ENCODE data around the gene CDK6. TPM values are rescaled to one million over a fixed set of nuclear protein-coding genes. Genes with fewer than 3 reads are reported as not detected.

The CDK6 gene
- total RNA-seq, 4 donors from 2014 or later = 43.6 to 85.1 (median 63.3) TPM

GRCh38 chr7:92627956-92628355 lies 208.4 kb downstream of the CDK6 start:
- DNase-seq (ENCODE audit: low spot score in 2 of 2) = no peak
- intact Hi-C loops (cut with DNase I; ENCODE audit: low total_unique reads) = no loop called here
- WGBS, 2 donors = 94 to 95% methylated on average over 4 of the region's 4 CpGs
- no peak overlapping the region for H3K4me3 ChIP-seq (ENCODE audit: low read depth, poor library complexity, severe bottlenecking)
- TF ChIP-seq POLR2A (IDR thresholded peaks at IDR 0.05) = no peak

- no peak overlapping the region for H3K4me3 ChIP-seq (ENCODE audit: low read depth, poor library complexity, severe bottlenecking)
- WGBS, 2 donors = 89 to 90% methylated on average over 4 of the region's 4 CpGs
- no peak for DNase-seq (ENCODE audit: low spot score in 2 of 2)
- intact Hi-C loops (cut with DNase I; ENCODE audit: low total_unique reads) = no loop called here
- TF ChIP-seq CTCF (IDR thresholded peaks at IDR 0.05) = no peak
- TF ChIP-seq POLR2A (IDR thresholded peaks at IDR 0.05) = no peak
These were observed 210.0 kb downstream of the CDK6 start for GRCh38 chr7:92626281-92626809.

GRCh38 chr7:92625617-92626016 lies 210.8 kb downstream of the CDK6 start:
- no peak overlapping the region for H3K4me3 ChIP-seq (ENCODE audit: low read depth, poor library complexity, severe bottlenecking)
- no peak for DNase-seq (ENCODE audit: low spot score in 2 of 2)
- intact Hi-C loops (cut with DNase I; ENCODE audit: low total_unique reads) = no loop called here
- no peak for TF ChIP-seq POLR2A (IDR thresholded peaks at IDR 0.05)
- no peak for TF ChIP-seq CTCF (IDR thresholded peaks at IDR 0.05)

GRCh38 chr7:92624298-92624996 lies 211.9 kb downstream of the CDK6 start:
- TF ChIP-seq CTCF (IDR thresholded peaks at IDR 0.05) = no peak
- TF ChIP-seq POLR2A (IDR thresholded peaks at IDR 0.05) = no peak

GRCh38 chr7:92623544-92623943 lies 212.8 kb downstream of the CDK6 start:
- H3K4me3 ChIP-seq (ENCODE audit: low read depth, poor library complexity, severe bottlenecking) = no peak overlapping the region
- WGBS, 2 donors = 94 to 98% methylated on average over 1 of the region's 1 CpG
- no peak for DNase-seq (ENCODE audit: low spot score in 2 of 2)
- intact Hi-C loops (cut with DNase I; ENCODE audit: low total_unique reads) = loop anchor here (5.0 kb wide), 1 partner anchor 209 kb away; no protein-coding TSS in a partner anchor
- no peak for TF ChIP-seq CTCF (IDR thresholded peaks at IDR 0.05)
- no peak for TF ChIP-seq POLR2A (IDR thresholded peaks at IDR 0.05)

More at GRCh38 chr7:92624298-92624996, 211.9 kb downstream of the CDK6 start:
- DNase-seq (ENCODE audit: low spot score in 2 of 2) = no peak
- H3K4me3 ChIP-seq (ENCODE audit: low read depth, poor library complexity, severe bottlenecking) = no peak overlapping the region
- 93 to 99% methylated on average over 2 of the region's 2 CpGs for WGBS, 2 donors
- intact Hi-C loops (cut with DNase I; ENCODE audit: low total_unique reads) = loop anchor here (5.0 kb wide), 1 partner anchor 208 kb away; no protein-coding TSS in a partner anchor

- intact Hi-C loops (cut with DNase I; ENCODE audit: low total_unique reads) = loop anchor here (5.0 kb wide), 1 partner anchor 210 kb away; no protein-coding TSS in a partner anchor
- no peak overlapping the region for H3K4me3 ChIP-seq (ENCODE audit: low read depth, poor library complexity, severe bottlenecking)
- TF ChIP-seq CTCF (IDR thresholded peaks at IDR 0.05) (no peak), POLR2A (IDR thresholded peaks at IDR 0.05) (no peak)
- DNase-seq (ENCODE audit: low spot score in 2 of 2) = no peak
- 82 to 89% methylated on average over 3 of the region's 3 CpGs for WGBS, 2 donors
These were observed 213.7 kb downstream of the CDK6 start for GRCh38 chr7:92622685-92623084.

Measured in lower leg skin (tissue), 4 donors.